GM19240 (cell line): ENCODE measurements around the gene ADAMTS9.

Experiments used
- DNase-seq: peaks from one replicate; pipeline ENCODE4 v3.0.0; 2011; ENCODE audit warnings: low spot score; ENCODE audit not compliant: insufficient read length

Gene ADAMTS9, protein sequence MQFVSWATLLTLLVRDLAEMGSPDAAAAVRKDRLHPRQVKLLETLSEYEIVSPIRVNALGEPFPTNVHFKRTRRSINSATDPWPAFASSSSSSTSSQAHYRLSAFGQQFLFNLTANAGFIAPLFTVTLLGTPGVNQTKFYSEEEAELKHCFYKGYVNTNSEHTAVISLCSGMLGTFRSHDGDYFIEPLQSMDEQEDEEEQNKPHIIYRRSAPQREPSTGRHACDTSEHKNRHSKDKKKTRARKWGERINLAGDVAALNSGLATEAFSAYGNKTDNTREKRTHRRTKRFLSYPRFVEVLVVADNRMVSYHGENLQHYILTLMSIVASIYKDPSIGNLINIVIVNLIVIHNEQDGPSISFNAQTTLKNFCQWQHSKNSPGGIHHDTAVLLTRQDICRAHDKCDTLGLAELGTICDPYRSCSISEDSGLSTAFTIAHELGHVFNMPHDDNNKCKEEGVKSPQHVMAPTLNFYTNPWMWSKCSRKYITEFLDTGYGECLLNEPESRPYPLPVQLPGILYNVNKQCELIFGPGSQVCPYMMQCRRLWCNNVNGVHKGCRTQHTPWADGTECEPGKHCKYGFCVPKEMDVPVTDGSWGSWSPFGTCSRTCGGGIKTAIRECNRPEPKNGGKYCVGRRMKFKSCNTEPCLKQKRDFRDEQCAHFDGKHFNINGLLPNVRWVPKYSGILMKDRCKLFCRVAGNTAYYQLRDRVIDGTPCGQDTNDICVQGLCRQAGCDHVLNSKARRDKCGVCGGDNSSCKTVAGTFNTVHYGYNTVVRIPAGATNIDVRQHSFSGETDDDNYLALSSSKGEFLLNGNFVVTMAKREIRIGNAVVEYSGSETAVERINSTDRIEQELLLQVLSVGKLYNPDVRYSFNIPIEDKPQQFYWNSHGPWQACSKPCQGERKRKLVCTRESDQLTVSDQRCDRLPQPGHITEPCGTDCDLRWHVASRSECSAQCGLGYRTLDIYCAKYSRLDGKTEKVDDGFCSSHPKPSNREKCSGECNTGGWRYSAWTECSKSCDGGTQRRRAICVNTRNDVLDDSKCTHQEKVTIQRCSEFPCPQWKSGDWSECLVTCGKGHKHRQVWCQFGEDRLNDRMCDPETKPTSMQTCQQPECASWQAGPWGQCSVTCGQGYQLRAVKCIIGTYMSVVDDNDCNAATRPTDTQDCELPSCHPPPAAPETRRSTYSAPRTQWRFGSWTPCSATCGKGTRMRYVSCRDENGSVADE (N-terminal part only)

GRCh38 chr3:64687781-64688604, at the start of gene ADAMTS9:
TSS of gene ADAMTS9 (minus strand) at chr3:64688000. CDS start at chr3:64687657, 343 bp downstream.
- DNase-seq = no peak

DNA sequence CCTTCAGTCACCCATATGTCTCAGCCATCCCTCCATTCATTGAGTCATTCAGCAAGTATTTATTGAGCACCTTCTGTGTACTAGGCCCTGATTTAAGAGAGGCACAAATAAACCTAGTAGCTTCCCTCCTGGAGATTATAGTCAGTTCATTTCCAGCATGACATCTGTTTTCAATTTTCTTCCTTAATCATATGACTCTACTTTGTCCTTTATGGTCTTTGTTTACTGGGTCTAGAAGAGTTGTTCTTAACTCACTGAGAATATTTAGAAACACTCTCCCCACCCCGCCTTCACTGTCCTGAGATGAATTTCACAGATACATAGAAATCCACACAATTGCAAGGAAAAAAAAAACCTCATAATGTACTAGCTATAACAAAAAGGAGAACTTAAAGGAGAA, 44.8 kb upstream of the ADAMTS9 start:
- no peak for DNase-seq

DNA sequence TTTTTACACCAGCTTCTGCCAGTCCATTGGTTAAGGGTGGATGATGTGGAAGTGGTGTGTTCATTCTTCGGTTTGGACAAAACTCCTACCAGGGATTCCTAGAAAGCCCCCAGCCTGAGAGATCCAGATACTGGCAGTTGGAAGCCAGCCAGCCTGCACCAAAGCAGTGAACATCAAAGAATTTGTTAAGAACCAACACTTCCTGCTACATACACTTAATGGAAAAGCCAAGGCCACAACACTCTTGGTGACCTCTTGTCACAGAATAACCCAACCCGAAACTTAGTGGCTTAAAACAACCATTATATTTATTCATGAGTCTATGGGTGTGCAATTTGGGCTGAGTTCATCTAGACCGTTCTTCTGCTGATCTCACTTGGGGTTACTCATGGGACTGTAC, 42.9 kb upstream of the ADAMTS9 start:
- no peak for DNase-seq

DNA sequence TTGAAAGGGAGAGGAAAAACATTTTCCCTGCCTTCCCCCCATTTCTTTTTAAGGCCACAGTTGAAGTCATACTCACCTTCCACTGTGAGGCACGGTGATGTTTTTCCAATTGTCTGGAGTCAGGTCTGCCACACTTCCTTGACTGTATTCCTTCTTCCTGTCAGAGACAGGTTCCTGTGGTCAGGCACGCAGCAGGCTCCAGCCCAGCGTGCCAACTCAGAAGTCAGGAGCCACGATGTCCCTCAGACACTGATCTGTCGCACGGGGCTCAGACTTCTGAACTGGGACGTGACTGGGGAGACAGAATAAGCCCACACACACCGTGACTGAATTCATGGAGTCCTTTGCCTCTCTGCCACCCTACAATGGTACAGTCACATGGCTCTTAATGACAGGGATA, 41.2 kb upstream of the ADAMTS9 start:
- no peak for DNase-seq

- DNase-seq = no peak
Measured at GRCh38 chr3:64728428-64728827, 40.6 kb upstream of the ADAMTS9 start.

DNA sequence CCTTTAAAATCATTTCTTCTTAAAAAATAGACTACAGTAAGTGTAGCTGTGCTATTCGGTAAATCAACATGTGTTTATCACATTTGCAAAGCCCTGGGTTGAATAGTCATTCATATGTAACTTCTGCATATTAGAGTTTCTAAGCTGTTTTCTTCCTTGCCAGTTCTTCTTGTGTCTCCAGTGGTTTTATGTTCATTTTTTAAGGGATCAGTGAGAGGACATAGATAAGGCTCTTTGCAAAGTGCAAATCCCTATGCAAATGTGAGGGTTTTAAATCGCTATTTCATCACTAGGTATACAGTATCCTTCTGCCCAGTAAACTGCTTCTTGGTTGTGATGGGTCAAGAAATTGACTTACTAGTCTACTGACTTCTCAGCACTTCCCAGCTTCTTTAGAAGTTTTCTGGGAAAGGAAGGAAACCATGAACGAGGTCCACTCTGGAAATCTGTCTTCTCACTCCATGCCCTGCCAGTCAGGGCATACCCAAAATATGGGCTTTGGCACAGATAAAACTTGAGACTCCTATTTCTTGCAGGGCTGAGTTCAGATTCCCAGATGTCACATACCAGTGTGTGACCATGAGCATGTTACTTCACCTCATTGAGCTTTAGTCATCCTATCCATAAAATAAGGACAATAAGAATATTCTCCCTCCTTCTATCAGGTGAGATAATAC, 38.8 kb upstream of the ADAMTS9 start:
- DNase-seq = no peak

GRCh38 chr3:64718976-64719375, 31.2 kb upstream of the ADAMTS9 start:
- DNase-seq = no peak

DNA sequence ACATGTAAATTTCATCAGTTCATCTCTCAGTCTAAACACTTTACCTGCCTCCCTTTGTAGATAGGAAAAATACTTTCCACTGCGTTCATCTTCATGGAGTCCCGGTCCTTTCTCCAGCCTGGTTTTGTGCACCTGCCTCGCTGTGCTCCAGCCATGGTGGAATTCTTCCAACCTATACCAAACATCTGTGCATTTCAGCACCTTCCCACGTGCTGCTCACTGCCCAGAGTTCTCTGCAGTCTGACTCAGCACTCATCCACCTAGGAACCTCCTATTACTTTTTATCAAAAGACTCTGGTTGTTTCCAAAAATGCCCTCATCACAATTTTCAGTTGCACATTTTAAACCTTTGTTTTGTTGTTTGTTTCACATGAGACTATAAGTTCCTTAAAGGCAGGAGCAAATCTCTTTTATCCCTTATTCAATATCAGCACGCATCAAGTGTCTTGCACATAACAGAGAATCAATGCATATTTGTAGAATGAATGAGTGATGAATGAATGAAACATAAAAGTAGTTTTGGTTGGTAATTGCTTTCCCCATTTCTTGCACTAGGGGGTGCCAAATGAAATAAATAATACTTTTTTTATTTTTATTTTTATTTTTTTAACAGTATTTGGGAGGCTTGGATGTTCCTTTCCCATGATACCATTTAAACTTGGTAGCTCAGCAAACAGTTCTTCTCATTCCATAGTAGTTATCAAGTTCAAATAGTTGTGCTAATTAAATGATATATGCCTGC, 30.2 kb upstream of the ADAMTS9 start:
- DNase-seq = no peak

DNA sequence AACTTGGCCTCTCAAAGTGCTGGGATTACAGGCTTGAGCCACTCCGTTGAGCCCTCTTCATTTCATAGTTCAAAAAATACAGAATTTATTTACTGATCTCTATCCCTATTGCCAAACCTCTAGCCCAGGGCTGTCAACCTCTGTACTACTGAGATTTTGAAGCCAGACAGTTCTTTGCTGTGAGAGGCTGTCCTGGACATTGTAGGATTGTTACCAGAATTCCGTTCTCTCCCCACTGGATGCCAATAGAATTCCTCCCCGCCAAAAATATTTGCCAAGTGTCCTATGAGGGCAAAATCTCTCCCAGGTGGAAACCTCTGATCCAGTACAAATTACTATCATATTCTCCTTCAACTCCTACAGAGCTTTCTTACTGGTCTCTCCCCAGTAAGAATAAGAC, 29.6 kb upstream of the ADAMTS9 start:
- DNase-seq = no peak

GRCh38 chr3:64716110-64716710, 28.4 kb upstream of the ADAMTS9 start:
- no peak for DNase-seq

- no peak for DNase-seq
Measured at GRCh38 chr3:64715211-64715982, 27.6 kb upstream of the ADAMTS9 start.

- DNase-seq = no peak
Measured at GRCh38 chr3:64708456-64708855, 20.7 kb upstream of the ADAMTS9 start.

DNA sequence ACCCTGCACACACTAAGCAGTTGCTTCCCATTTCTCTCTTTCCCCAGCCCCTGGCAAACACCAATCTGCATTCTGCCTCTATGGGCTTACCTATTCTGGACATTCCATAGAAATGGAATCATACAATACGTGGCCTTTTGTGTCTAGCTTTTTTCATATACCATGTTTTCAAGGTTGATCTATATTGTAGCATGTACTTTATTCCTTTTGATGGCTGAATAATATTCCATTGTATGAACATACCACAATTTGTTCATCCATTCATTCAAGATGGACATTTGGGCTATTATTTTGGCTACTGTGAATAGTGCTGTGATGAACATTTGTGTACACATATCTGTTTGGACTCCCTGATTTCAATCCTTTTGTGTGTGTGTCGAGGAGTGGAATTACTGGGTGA, 18.1 kb upstream of the ADAMTS9 start:
- DNase-seq = no peak

- no peak for DNase-seq
Measured at GRCh38 chr3:64696896-64697295, 9.1 kb upstream of the ADAMTS9 start.

- no peak for DNase-seq
Measured at GRCh38 chr3:64694114-64694513, 6.3 kb upstream of the ADAMTS9 start.

DNA sequence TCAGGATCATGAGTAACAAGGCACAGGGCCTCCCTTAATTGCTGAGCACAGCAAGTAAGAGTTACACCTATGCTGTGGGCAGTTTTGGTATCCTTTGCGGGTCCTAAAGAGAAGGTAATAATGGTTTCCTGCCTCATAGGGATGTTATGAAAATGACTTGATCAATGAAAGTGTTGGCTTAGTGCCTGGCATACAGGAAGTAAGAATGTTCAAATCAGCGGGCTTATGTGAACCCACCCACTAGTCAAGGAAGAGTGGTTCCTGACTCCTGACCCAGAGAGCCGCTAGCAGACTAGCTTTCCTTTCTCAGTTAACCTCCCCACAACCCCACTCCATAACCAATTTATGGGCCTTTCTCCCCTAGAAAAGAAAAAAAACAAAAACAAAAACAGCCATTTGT, 5.2 kb upstream of the ADAMTS9 start:
- no peak for DNase-seq

DNA sequence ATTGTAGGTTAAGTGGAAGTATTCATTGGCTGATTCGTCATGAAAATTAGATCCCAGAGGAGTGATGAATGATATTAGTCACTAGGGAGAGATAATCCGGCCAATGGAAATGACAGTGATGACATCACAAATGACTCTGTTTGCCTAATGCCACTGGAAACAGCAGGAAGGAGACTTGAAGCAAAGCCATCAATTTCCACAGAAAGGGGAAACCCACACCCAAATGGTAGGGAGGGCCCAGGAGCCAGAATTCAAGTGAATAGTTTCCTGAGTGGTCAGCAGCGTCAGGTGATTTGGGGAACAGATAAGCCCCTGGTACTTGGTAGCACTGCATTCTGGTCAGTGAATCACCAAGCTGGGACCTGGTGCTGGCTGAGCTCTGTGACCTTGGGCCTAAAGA, 3.3 kb upstream of the ADAMTS9 start:
- no peak for DNase-seq

GRCh38 chr3:64687086-64687780, 567 bp downstream of the ADAMTS9 start:
- no peak for DNase-seq
